ENCODE data around the gene MCTS1.
"Not testable (repeated sequence)": the region's sequence is repeated elsewhere in the genome, so short reads cannot be mapped to it uniquely, and the experiment has no call there.

MCTS1 gene, protein sequence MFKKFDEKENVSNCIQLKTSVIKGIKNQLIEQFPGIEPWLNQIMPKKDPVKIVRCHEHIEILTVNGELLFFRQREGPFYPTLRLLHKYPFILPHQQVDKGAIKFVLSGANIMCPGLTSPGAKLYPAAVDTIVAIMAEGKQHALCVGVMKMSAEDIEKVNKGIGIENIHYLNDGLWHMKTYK

DNA sequence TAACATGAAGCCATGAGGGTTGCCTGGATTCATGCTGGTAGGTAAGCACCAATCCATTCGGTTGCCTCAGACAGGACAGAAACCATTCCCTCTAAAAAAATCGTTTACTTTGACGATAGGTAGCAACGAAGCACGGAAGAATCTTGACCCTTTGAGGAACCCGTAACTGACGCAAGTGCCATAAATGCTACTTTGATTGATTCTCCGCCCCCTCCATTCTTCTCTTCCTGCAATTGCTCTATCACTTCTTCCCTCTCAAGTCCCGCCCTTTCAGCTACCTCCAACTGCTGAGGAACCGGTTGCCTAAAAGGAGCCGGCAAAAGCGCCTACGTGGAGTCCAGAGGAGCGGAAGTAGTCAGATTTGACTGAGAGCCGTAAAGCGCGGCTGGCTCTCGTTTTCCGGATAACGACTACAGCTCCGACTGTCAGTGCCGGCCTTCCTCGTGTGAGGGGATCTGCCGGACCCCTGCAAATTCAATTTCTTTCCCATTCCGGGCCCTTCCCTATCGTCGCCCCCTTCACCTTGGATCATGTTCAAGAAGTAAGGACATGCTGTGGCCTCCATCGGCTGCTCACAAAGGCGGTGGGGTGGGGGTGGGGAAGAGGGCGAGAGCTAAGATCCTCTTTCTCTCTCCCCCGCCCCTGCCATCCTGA lies at the start of gene MCTS1:
TSS of gene MCTS1 (plus strand) at position 395 of the 654 bp plus-strand sequence. CDS start at position 531, 136 bp downstream.
- DNase-seq (ENCODE audit: low read depth): peak; percentile 85

DNA sequence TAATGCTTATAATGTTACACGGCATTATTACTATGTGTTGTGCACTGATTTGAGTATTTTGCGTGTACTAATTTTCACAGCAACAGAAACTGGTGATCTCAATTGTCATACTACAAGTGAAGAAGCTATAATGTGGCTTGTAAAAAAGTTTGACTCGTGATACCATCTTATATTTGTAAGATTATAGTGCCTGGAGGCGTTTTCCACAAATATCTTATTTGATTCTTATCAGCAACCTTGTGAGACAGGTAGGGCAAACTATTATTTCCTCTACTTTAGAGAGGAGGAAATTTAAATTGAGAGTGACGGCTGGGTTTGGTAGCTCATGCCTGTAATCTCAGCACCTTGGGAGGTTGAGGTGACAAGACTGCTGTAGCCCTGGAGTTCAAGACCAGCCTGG lies 47.6 kb upstream of the MCTS1 start:
- no peak for DNase-seq (ENCODE audit: low read depth)

DNA sequence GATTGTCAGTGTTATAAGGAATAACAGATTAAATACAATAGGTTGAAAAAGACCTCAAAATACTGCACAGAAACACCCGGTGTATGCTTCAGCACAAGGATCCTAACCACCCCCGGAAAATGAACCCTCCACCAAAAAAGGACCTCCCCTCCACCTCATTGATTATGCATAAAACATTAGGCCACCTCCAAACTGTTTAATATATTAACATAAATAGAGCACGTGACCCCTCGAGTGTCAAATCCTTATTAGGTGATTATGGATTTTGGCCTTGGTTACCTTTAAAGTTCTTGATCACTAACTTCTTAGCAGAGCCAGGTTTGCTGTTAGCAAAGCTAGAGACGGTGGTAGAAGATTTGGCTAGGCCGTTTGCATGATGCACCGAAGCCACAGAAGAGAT lies 44.1 kb upstream of the MCTS1 start:
- DNase-seq (ENCODE audit: low read depth): no peak

DNA sequence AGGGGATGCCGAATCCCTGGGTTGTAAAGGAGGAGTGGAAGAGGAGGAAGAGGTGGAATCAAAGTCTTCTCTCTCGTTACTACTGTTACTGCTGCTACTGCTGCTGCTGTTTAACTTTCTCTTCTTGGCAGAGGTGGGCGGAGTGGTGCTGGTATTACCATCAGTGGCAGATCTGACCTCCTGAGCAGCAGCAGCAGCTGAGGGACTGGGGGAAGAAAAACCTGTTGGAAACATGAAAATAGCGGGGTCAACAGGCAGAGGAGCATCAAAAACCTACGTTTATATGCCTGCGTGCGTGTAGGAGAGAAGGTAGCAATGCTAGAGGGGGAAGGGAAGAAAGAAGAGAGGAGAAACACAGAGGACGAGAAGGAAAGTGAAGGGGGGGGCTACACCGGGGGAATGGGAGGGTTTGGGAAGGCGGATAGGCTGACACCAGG lies 43.5 kb upstream of the MCTS1 start:
- no peak for DNase-seq (ENCODE audit: low read depth)

DNA sequence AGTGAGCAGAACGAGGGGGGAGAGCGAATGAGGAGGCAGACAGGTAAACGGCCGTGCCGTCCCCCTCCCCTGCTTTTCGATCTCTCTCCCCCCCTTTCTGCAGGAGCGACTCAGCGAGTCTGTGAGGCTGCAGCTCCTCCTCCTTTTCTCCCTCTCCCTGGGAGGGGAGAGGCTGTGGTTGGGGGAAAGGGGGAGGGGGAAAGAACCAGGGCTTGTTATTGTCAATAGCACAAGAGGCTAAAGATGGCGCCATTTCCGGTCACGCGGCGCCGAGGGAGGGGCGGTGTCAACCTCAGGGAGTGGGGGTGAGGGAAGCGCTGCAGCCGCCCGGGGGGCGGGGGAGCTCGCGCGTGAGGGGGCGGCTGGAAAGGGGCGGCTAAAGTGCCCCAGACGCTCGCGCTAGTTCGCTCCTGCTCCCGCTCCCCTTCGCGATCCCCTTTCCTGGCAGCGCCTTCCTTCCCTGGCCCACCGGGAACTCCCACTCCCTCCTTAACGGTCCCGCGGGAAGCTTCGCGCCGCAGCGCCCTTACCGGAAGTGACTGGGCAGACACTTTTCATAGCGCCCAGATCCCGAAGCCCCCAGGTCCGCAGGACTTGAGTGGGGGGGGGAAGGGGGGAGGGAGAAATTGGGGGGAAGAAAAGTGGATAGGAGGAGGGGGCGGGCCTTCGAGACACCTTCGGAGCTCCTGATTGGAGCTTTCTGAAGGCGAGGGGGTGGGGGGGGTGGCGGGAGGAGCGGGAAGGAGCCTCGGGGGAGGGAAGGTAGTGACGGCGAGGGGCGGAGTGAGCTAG lies 42.9 kb upstream of the MCTS1 start, which contains the start of gene CUL4B:
TSS of gene CUL4B (minus strand) at position 121 of the 792 bp plus-strand sequence. CDS start 324 bp downstream, outside the sequence.
- peak; percentile 80 for DNase-seq (ENCODE audit: low read depth)

DNA sequence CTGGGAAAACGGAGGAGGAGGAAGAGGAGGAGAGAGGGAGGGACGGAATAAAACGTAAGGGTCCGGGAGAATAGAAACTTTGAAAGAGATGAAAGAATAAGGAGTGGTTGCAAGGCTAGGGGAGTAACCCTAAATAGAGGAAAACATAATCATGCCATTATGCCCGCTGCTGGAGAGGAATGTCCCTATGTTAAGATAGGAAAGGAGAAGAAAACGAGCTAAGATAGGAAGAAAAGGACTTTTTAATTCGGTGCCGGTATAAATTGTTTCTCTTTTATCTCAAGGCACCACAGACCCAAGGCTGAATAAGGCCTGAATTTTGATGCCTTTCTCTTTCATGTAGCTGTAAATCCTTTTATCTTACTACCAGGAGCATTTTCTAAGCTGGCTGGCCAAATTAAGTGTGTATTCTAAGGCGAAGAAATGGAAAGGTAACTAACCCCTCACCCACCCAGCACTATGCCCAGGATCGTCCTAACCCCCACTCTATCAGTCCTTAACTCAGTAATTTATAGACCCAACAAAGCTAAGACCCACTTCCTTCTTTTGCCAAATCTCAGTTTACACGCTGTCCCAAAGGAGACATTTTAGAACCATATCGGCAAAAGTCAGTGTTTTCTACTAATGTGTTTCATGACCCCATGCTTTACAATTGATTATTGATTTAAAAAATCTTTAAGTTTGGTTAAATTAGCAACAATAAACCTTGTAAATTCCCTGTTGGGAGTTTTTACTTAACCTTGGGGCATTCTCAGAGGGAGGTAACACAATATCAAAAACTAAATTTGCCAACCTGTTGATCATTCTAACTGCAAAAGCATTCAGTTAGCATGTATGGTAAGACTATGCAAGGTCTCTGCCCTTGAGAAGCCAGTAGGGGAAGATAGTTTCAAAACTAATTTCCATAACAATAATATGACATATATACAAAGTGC lies 42.0 kb upstream of the MCTS1 start:
- DNase-seq (ENCODE audit: low read depth): no peak

DNA sequence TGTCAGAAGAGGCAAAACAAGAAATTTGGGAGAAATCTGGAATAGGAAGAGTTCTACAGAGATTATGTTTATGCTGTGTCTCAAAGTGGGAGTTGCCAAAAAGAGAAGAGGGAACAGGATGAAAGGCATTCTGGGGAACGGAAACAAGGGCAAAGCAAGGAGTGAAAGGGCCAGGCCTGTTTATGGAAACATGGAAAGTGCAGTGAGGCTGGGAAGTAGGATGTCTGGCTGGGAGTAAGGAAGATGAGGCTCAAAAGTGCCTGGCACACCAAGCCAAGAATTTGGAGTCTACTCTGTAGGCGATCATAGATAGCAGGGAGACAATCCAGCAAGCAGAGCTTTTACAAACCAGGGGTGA lies 41.4 kb upstream of the MCTS1 start:
- DNase-seq (ENCODE audit: low read depth): no peak

DNA sequence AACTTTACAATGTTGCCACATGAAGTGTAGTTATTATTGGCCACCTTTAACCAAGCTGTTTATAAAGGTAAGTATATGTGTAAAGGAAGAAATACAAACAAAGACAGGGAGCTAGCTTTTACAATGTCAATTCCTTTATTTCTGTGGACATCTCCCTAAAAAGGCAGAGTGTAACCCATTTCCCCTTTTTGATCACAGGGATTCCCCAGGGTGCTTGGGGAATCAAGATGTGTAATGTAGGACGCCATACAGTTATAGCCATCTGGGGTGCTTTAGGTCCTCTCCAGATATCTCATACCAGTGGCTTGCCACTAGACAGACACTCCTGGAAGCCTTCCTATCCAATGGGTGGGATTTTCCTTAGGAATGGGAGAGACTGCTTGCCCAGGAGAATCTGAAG lies 39.0 kb upstream of the MCTS1 start:
- no peak for DNase-seq (ENCODE audit: low read depth)

DNA sequence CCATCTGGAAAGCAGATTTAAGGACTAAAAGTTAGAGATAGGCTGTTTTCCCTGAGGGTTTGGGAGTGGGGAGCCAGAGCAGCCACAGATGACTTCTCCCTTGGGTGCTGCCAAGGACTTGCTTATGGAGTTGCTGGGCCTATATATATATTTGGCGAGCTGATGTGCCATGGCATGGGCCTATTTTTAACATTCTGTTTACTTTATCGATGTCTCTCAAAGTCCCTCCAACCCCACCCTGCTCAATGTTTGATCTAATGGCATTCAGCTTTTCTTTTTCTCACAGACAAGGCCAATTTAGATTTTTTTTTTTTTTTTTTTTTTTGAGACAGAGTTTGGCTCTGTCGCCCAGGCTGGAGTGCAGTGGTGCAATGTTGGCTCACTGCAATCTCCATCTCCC lies 37.1 kb upstream of the MCTS1 start:
- DNase-seq (ENCODE audit: low read depth): no peak

DNA sequence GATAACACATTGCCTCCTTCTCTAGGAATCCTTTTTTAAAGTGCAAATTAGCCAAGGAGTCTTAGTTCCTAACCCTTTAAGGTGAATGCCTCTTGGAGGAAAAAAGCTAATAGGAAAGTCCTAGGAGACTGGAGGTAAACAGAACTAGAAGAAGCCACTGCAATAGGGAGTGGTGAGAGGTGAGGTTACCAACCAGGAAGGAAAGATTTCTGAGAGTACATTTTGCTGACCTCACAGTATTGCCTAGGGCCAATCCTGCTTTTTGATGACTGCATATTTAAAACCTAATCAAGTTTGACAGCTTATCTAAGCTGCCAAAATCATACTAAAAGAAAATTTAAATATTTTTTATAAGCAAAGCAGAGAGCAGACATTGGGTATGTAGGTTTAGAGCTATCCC lies 35.9 kb upstream of the MCTS1 start:
- DNase-seq (ENCODE audit: low read depth): no peak

DNA sequence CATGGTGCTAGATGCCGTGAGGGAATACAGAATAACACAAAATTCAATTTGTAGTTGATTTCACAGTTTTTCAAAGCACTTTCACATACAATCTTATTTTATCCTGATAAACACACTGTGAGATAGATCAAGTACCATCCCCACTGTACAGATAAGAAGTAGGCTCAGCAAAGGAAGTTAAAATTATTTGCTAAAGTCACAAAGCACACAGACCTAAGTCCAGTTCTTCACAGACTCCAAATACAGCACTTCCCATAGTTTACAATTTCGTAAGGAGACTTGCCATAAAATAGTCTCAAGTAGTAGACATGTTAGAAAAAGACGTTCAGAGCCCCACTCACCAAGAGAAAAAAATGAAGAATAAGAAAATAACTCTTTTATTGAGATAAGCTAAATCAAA lies 35.3 kb upstream of the MCTS1 start:
- DNase-seq (ENCODE audit: low read depth): no peak

DNA sequence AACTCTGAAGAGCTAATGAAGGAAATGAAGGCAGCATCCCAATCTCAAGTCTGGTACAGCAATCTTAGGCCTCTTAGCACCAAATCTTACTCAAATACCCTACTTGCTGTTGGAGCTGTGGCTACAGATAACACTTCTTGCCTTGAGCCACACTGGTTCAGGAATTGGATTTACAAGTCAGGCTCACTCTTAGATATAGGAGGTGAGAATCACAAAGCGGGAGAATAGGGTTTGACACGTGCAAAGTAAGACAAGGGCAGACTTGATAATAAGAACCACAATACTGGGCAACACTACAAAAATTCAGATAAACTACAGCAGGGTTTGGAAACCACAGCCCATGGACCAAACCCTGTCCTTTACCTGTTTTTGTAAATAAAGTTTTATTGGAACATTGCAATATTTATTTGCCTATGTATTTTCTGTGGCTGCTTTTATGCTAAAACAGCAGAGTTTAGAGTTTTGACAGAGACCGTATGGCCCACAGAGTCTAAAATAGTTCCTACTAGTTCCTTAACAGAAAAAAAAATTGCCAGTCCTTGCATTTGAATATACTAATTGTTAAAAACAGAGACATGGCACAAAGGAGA lies 33.8 kb upstream of the MCTS1 start:
- DNase-seq (ENCODE audit: low read depth): no peak

DNA sequence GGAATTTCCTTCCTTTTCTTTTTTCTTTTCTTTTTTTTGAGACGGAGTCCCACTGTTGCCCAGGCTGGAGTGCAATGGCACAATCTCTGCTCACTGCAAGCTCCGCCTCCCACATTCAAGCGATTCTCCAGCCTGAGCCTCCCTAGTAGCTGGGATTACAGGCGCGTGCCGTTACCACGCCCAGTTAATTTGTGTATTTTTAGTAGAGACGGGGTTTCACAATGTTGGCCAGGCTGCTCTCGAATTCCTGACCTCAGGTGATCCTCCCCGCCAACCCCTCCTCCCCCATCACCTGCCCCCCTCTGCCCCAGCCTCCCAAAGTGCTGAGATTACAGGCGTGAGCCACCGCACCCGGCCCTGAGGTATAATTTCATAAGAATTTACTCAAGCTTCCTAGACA lies 30.1 kb upstream of the MCTS1 start:
- DNase-seq (ENCODE audit: low read depth): not testable (repeated sequence)

DNA sequence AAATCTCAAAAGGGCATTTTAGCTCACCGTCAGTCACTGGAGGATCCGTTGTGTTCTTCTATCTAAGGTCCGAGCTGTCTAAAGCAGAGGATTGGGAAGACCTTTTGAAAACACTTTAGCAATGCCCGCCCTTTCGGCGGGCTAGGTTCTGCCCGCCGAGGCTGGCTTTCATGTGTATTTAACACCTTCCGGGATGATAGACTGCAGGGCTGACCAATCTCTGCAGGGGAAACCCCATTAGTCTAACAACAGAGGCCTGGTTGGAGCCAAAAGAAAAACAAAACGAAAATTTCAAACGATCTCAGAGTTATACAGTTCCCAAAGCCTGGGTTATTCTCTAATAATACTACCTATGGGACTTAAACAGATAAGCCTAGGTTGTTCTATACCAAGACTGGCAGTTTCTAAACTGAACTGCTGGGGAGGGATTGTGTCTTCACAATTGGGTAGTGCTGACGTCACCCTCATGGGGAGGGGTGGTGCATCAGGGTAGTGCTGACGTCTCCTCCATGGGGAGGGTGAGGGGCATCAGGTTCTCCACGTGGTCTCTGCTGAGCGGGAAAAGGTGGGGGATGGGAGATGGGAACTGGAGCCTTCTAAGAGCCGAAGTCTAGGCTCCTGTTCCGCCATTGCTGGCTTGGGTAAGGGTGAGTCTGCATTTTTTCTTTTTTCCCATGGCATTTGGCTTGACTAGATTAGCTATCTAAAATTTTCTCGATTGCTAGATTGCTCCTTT lies 28.4 kb upstream of the MCTS1 start:
- DNase-seq (ENCODE audit: low read depth): no peak

DNA sequence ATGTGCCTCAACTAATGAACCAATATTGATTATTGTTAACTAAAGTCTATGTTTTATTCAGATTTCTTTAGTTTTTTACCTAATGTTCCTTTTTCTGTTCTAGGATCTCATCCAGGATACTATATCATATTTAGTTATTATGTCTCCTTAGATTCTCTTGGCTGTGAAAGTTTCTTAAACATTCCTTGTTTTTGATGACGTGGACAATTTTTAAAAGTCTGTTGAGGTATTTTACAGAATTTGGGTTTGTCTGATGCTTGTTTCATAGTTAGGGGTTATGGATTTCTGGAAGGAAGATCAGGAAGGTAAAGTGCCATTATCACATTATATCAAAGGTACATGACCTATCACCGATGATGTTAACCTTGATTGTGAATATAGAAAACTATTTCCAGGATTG lies 18.2 kb upstream of the MCTS1 start:
- no peak for DNase-seq (ENCODE audit: low read depth)

DNA sequence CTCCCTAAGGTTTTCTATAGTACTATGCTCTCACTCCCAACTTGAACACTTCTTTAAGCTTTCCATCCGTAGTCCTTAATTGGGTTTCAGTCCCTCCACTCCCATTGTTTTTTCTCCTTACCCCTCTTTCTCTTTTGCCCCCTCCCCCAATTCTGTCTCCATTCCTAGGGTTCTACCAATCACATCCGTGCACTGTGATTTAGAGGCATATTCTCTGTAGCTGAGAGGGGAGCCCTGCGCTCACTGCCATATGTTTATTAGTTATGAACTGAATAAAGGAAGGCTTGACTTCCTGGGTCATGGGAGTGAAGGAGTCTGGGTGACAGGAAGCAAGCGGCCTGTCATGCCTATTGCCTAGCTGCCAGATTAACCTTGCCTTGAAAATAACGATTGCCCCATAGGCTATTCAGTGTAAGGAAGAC lies 471 bp downstream of the MCTS1 start:
- no peak for DNase-seq (ENCODE audit: low read depth)

DNA sequence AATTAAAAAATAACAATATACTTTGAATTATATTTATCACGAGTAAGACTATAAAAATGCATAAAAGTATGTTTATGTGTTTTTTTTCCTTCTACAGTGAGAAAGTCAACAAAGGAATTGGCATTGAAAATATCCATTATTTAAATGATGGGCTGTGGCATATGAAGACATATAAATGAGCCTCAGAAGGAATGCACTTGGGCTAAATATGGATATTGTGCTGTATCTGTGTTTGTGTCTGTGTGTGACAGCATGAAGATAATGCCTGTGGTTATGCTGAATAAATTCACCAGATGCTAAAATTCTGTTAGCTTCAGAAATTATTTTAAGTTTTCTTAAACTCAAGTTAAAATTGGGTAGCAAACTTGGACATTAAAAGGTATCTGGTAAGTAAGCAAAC lies 8.2 kb downstream of the MCTS1 start:
- DNase-seq (ENCODE audit: low read depth): no peak

DNA sequence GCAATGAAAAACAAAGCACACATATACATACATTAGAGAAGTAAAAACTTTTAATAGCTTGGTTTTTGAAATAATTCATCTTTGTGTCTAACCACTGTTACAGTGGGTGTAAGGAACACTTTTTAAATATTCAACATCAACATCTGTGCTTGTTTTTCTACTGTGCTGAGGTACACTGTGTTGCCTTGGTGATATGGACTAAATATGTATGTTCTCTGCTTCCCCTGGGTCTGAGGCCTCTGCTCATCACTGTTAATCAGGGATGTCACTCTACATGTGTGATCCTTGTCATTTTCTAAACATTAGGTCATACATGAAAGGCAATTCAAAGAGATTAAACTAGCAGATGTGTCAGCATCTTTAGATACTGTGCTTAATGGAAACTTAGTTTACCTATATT lies 10.9 kb downstream of the MCTS1 start:
- no peak for DNase-seq (ENCODE audit: low read depth)

DNA sequence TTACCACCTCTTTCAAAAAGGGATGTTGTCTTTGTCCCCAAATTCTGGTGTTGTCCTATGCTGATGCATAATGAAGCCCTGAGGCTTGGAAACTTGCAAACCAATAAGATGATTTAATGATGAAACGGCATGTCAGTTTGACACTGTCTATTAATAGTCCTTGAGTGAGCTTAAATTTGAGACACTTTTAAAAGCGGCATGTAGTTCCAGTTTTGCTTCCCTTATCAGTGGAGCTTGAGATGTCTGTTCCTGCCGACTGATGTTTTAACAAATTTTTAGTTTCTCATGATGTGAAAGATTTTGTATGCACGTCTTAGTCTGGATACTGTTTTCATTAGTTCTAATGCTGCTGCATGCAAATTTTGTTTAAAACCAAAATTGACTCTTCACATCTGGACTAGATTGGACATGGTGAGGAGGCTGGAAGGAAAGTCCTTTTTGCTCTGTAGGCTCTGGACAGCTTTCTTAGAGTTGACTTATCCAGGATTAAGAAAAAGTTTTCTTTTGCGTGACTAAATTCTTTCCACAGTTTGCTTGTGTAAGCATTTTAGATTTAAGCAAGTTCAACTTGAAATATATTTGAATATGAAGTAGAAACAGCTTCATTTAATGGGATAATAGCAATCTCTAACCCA lies 14.2 kb downstream of the MCTS1 start:
- DNase-seq (ENCODE audit: low read depth): no peak

DNA sequence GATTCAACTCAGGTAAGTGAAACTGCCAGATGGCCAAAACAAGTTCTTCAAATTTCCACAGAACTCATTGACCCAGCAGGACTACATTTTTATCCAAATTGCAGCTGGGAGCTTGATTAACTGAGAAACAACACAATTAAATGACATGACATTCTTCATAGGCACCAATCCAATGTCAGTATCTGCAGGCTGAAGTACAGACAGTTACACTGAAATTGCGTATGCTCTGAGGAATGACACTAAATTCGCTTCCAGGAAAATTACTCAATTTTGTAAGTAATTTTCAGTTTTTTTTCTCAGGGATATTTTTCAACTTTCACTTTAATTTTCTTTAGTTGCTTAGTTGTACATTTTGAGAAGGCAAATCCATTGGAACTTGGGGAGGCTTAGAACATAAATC lies 21.5 kb downstream of the MCTS1 start:
- peak; percentile 34 for DNase-seq (ENCODE audit: low read depth)
